Trophoblast cell (in vitro differentiated cells and primary cell): ENCODE measurements around the gene IL33.

Experiments used
- DNase-seq, 2 donors: peaks; one replicate each; pipeline ENCODE4 v3.0.0-alpha.2; 2016
- H2AFZ ChIP-seq: 2 replicates; pipeline ENCODE4 v1.6.1; 2013; ENCODE audit warnings: low read length, moderate library complexity, mild to moderate bottlenecking; ENCODE audit not compliant: insufficient read depth, poor library complexity
- H2AK5ac ChIP-seq: 2 replicates; pipeline ENCODE4 v1.6.1; 2013; ENCODE audit warnings: mild to moderate bottlenecking, low read length
- H2BK120ac ChIP-seq: 2 replicates; pipeline ENCODE4 v1.6.1; 2013; ENCODE audit warnings: low read length, mild to moderate bottlenecking, moderate library complexity; ENCODE audit not compliant: insufficient read depth, poor library complexity
- H2BK12ac ChIP-seq: 2 replicates; pipeline ENCODE4 v1.6.1; 2013; ENCODE audit warnings: mild to moderate bottlenecking, low read length, moderate library complexity
- H2BK5ac ChIP-seq: 2 replicates; pipeline ENCODE4 v1.6.1; 2013; ENCODE audit warnings: low read length, low read depth, moderate library complexity, mild to moderate bottlenecking; ENCODE audit not compliant: poor library complexity
- H3K14ac ChIP-seq: 2 replicates; pipeline ENCODE4 v1.6.1; 2013; ENCODE audit warnings: mild to moderate bottlenecking, low read length
- H3K18ac ChIP-seq: 2 replicates; pipeline ENCODE4 v1.6.1; 2013; ENCODE audit warnings: mild to moderate bottlenecking, low read length
- H3K23ac ChIP-seq: 2 replicates; pipeline ENCODE4 v1.6.1; 2013; ENCODE audit warnings: low read length
- H3K27ac ChIP-seq: 2 replicates; pipeline ENCODE4 v1.5.1; 2013; ENCODE audit warnings: low read depth, mild to moderate bottlenecking, inconsistent platforms, low read length, moderate library complexity
- H3K27me3 ChIP-seq: 2 replicates; pipeline ENCODE4 v1.6.1; 2013; ENCODE audit warnings: inconsistent platforms, mild to moderate bottlenecking, low read length, moderate library complexity; ENCODE audit not compliant: insufficient read depth
- H3K36me3 ChIP-seq, 2 experiments: 1 replicate in 1 of 2; 2 replicates in 1 of 2; pipeline ENCODE4 v1.6.1; 2013; ENCODE audit warnings: low read length in 2 of 2, mild to moderate bottlenecking in 2 of 2, moderate library complexity in 1 of 2; ENCODE audit not compliant: insufficient read depth in 2 of 2, control insufficient read depth in 1 of 2
- H3K4ac ChIP-seq: 2 replicates; pipeline ENCODE4 v1.6.1; 2013; ENCODE audit warnings: low read depth, mild to moderate bottlenecking, low read length, moderate library complexity
- H3K4me1 ChIP-seq, 2 experiments: 1 replicate in 1 of 2; 2 replicates in 1 of 2; pipeline ENCODE4 v1.6.1; 2013; ENCODE audit warnings: low read length in 2 of 2, mild to moderate bottlenecking in 2 of 2, moderate library complexity in 1 of 2; ENCODE audit not compliant: insufficient read depth in 2 of 2, control insufficient read depth in 1 of 2
- H3K4me2 ChIP-seq: 2 replicates; pipeline ENCODE4 v1.6.1; 2013; ENCODE audit warnings: inconsistent platforms, mild to moderate bottlenecking, low read length, moderate library complexity
- H3K4me3 ChIP-seq: 2 replicates; pipeline ENCODE4 v1.5.1; 2013; ENCODE audit warnings: mild to moderate bottlenecking, low read depth, low read length, inconsistent platforms
- H3K79me1 ChIP-seq: one replicate; pipeline ENCODE4 v1.6.1; 2013; ENCODE audit warnings: low read length
- H3K79me2 ChIP-seq: 2 replicates; pipeline ENCODE4 v1.6.1; 2013; ENCODE audit warnings: low read length, mild to moderate bottlenecking; ENCODE audit not compliant: control insufficient read depth, insufficient read depth, poor library complexity
- H3K9ac ChIP-seq: 2 replicates; pipeline ENCODE4 v1.6.1; 2013; ENCODE audit warnings: mild to moderate bottlenecking, low read length
- H3K9me3 ChIP-seq: 2 replicates; pipeline ENCODE4 v1.6.1; 2013; ENCODE audit warnings: low read depth, mild to moderate bottlenecking, control low read depth, inconsistent platforms, low read length; ENCODE audit not compliant: insufficient read depth
- H4K12ac ChIP-seq: 2 replicates; pipeline ENCODE4 v1.6.1; 2013; ENCODE audit warnings: low read depth, mild to moderate bottlenecking, low read length, moderate library complexity
- H4K8ac ChIP-seq: 2 replicates; pipeline ENCODE4 v1.6.1; 2013; ENCODE audit warnings: low read depth, mild to moderate bottlenecking, low read length, moderate library complexity
- H4K91ac ChIP-seq: one replicate; pipeline ENCODE4 v1.6.1; 2013; ENCODE audit warnings: low read depth, mild to moderate bottlenecking, low read length, moderate library complexity
- WGBS: extraction: QIAGEN DNeasy Blood & Tissue Kit; methylation state at CpG from one replicate; pipeline ENCODE4 v1.1.7; 2013; ENCODE audit warnings: missing lambda C conversion rate; ENCODE audit not compliant: insufficient read length, insufficient coverage; ENCODE audit errors: extremely low coverage; 5-methylcytosine and 5-hydroxymethylcytosine counted together

The IL33 gene

DNA sequence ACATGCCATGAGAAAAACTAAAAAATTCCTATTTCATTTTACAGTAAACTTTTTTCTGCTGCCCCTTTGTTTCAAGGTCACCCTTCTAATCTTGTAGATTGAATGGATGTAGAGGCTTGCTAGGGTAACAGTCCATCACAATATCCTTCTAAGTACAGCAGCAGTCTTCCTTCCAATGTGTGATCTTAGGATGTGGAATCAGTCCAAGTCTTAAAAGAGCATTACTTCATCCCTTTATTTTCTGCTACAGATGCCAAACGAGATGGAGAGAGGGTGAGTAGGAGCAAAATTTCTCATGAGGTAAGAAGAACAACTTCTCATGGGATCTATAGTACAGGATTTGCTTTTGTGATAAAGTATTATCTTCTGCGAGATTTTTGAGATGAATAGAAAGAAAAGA lies 704 bp upstream of the IL33 start:
- Histone ChIP-seq H3K4ac (no peak overlapping the region), H3K4me3 (no peak overlapping the region), H3K14ac (no peak overlapping the region), H3K4me2 (no peak overlapping the region), H4K12ac (no peak overlapping the region), H3K27ac (no peak overlapping the region), H3K4me1 (no peaks in the 10 kb centered on the region), H3K27me3 (no peaks in the 10 kb centered on the region), H4K91ac (no peak overlapping the region), H3K36me3 (no peaks in the 10 kb centered on the region), H2BK12ac (no peak overlapping the region), H3K79me1 (no peaks in the 10 kb centered on the region), H3K23ac (no peak overlapping the region), H3K9ac (no peak overlapping the region), H4K8ac (no peak overlapping the region), H2BK120ac (no peak overlapping the region), H3K79me2 (no peaks in the 10 kb centered on the region), H3K18ac (no peak overlapping the region), H2BK5ac (no peak overlapping the region), H3K9me3 (no peaks in the 10 kb centered on the region), H2AFZ (no peak overlapping the region), H2AK5ac (no peak overlapping the region)
- DNase-seq, result no peak
- WGBS, result no CpG with 5 or more reads among the region's 2 CpGs

DNA sequence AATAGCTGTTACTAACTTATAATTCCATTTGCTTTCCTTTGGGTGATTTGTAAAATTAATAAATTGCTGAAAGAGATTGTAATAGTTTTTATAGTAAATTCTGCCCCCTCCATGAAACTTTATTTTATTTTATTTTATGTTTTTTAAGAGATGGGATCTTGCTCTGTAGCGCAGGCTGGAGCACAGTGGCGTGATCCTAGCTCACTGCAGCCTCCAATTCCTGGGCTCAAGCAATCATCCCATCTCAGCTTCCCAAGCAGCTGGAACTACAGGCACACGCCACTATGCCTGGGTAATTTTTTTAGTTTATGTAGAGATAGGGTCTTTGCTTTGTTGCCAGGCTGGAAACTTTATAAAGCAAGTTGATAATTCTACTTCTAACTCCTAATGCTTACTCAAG lies 395 bp downstream of the IL33 start:
- H4K91ac ChIP-seq, result no peak overlapping the region
- H3K23ac ChIP-seq, result no peak overlapping the region
- H3K27ac ChIP-seq, result no peak overlapping the region
- H3K9me3 ChIP-seq, result no peaks in the 10 kb centered on the region
- H2BK120ac ChIP-seq, result no peak overlapping the region
- no peak overlapping the region for H3K4me2 ChIP-seq
- H3K27me3 ChIP-seq, result no peaks in the 10 kb centered on the region
- H2BK5ac ChIP-seq, result no peak overlapping the region
- DNase-seq, result no peak
- no peak overlapping the region for H3K9ac ChIP-seq
- H3K4me3 ChIP-seq, result no peak overlapping the region
- no CpG with 5 or more reads among the region's 3 CpGs for WGBS
- H4K8ac ChIP-seq, result no peak overlapping the region
- H4K12ac ChIP-seq, result no peak overlapping the region
- no peak overlapping the region for H3K18ac ChIP-seq
- no peak overlapping the region for H2BK12ac ChIP-seq
- no peaks in the 10 kb centered on the region for H3K4me1 ChIP-seq
- no peaks in the 10 kb centered on the region for H3K36me3 ChIP-seq
- H3K79me1 ChIP-seq, result no peaks in the 10 kb centered on the region
- H3K79me2 ChIP-seq, result no peaks in the 10 kb centered on the region
- H3K4ac ChIP-seq, result no peak overlapping the region
- no peak overlapping the region for H2AFZ ChIP-seq
- H3K14ac ChIP-seq, result no peak overlapping the region
- no peak overlapping the region for H2AK5ac ChIP-seq

DNA sequence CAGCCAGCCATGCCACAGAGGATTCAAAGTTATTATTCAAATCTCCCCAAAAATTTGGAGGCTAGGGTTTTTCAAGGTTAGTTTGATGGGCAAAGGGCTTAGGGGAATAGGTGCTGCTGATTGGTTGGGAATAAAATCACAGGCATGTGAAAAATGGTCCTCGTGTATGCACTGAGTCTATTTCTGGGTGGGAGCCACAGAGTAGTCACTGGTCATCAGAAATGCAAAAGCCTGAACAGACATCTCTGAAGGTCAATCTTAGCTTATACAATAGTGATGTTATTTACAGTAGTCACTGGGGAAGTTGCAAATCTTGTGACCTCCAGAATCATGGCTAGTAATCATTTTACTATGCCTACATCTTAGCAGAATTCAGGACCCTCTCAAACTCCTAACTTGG lies 1.3 kb downstream of the IL33 start:
- Histone ChIP-seq H3K36me3 (no peaks in the 10 kb centered on the region), H3K9me3 (no peaks in the 10 kb centered on the region), H3K9ac (no peak overlapping the region), H4K91ac (no peak overlapping the region), H3K4me2 (no peak overlapping the region), H3K79me2 (no peaks in the 10 kb centered on the region), H3K18ac (no peak overlapping the region), H2AFZ (no peak overlapping the region), H3K4ac (no peak overlapping the region), H3K23ac (no peak overlapping the region), H3K4me3 (no peak overlapping the region), H3K79me1 (no peaks in the 10 kb centered on the region), H4K8ac (no peak overlapping the region), H3K4me1 (no peaks in the 10 kb centered on the region), H3K27me3 (no peaks in the 10 kb centered on the region), H3K14ac (no peak overlapping the region), H4K12ac (no peak overlapping the region), H2AK5ac (no peak overlapping the region), H3K27ac (no peak overlapping the region), H2BK120ac (no peak overlapping the region), H2BK5ac (no peak overlapping the region), H2BK12ac (no peak overlapping the region)
- no CpG with 5 or more reads among the region's 1 CpG for WGBS
- DNase-seq, result no peak

DNA sequence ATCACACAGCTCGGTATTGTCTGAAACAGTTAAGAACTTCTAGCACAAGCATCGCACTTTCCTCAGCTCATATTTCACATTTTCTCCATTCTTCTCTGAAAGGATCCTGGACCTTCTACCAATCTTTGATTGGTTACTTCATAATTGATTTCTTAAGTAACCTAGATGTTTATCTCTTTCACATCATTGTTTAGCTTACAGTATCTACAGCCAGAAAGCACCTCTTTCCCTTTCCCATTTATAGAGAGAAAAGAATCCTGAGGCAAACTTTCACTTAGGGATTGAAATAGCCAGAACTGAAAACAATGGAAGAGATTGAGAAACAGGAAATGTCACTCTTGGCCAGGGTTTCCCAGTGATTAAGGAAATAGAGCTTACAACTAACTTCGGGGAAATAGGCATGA lies 2.5 kb downstream of the IL33 start:
- Histone ChIP-seq H3K9me3 (no peaks in the 10 kb centered on the region), H3K9ac (no peak overlapping the region), H2AK5ac (no peak overlapping the region), H4K91ac (no peak overlapping the region), H2BK12ac (no peak overlapping the region), H3K4me2 (no peak overlapping the region), H2BK5ac (no peak overlapping the region), H3K4me3 (no peak overlapping the region), H3K4me1 (no peaks in the 10 kb centered on the region), H3K14ac (no peak overlapping the region), H3K27me3 (no peaks in the 10 kb centered on the region), H4K12ac (no peak overlapping the region), H3K4ac (no peak overlapping the region), H4K8ac (no peak overlapping the region), H3K36me3 (no peaks in the 10 kb centered on the region), H2BK120ac (no peak overlapping the region), H3K79me2 (no peaks in the 10 kb centered on the region), H2AFZ (no peak overlapping the region), H3K23ac (no peak overlapping the region), H3K27ac (no peak overlapping the region), H3K18ac (no peak overlapping the region), H3K79me1 (no peaks in the 10 kb centered on the region)
- peak in 1 of 2 donors; percentile 23 for DNase-seq
- WGBS, result no CpG with 5 or more reads among the region's 3 CpGs
